ENCODE results near the gene NPDC1.

NPDC1 gene

GRCh38 chr9:137020771-137021567 is 25.0 kb downstream of the NPDC1 start:
- TF ChIP-seq PPARA (CRISPR knock-in tag; IDR thresholded peaks at IDR 0.05; ENCODE audit: borderline replicate concordance): no peak
- no peak for TF ChIP-seq ISL1 (CRISPR knock-in tag; IDR thresholded peaks at IDR 0.05)
- no peak for TF ChIP-seq CREB5 (CRISPR knock-in tag; IDR thresholded peaks at IDR 0.05; ENCODE audit: low read depth)
- TF ChIP-seq ZNF70 (CRISPR knock-in tag; IDR thresholded peaks at IDR 0.05): no peak
- TF ChIP-seq TCF4 (CRISPR knock-in tag; IDR thresholded peaks at IDR 0.05; ENCODE audit: borderline replicate concordance): no peak
- no peak for TF ChIP-seq SNAI2 (CRISPR knock-in tag; IDR thresholded peaks at IDR 0.05)
- TF ChIP-seq ARNTL (CRISPR knock-in tag; IDR thresholded peaks at IDR 0.05; ENCODE audit: borderline replicate concordance, low read depth): no peak
- TF ChIP-seq ZFP30 (CRISPR knock-in tag; IDR thresholded peaks at IDR 0.05): no peak
- TF ChIP-seq, protein P1, sequence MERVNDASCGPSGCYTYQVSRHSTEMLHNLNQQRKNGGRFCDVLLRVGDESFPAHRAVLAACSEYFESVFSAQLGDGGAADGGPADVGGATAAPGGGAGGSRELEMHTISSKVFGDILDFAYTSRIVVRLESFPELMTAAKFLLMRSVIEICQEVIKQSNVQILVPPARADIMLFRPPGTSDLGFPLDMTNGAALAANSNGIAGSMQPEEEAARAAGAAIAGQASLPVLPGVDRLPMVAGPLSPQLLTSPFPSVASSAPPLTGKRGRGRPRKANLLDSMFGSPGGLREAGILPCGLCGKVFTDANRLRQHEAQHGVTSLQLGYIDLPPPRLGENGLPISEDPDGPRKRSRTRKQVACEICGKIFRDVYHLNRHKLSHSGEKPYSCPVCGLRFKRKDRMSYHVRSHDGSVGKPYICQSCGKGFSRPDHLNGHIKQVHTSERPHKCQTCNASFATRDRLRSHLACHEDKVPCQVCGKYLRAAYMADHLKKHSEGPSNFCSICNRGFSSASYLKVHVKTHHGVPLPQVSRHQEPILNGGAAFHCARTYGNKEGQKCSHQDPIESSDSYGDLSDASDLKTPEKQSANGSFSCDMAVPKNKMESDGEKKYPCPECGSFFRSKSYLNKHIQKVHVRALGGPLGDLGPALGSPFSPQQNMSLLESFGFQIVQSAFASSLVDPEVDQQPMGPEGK (CRISPR knock-in tag; IDR thresholded peaks at IDR 0.05; ENCODE audit: borderline replicate concordance): no peak
- TF ChIP-seq ZNF8 (CRISPR knock-in tag; IDR thresholded peaks at IDR 0.05): no peak
- no peak for TF ChIP-seq ZNF565 (CRISPR knock-in tag; conservative IDR thresholded peaks at IDR 0.05; ENCODE audit: low read depth)
- no peak for TF ChIP-seq ESRRG (CRISPR knock-in tag; IDR thresholded peaks at IDR 0.05)
- TF ChIP-seq ZC3H10 (CRISPR knock-in tag; IDR thresholded peaks at IDR 0.05): no peak
- no peak for TF ChIP-seq TSHZ2 (CRISPR knock-in tag; IDR thresholded peaks at IDR 0.05)
- TF ChIP-seq OSR1 (CRISPR knock-in tag; IDR thresholded peaks at IDR 0.05): no peak
- TF ChIP-seq GLIS3 (CRISPR knock-in tag; IDR thresholded peaks at IDR 0.05): no peak
- TF ChIP-seq CSDC2 (CRISPR knock-in tag; IDR thresholded peaks at IDR 0.05): no peak
- no peak for TF ChIP-seq POU6F1 (CRISPR knock-in tag; IDR thresholded peaks at IDR 0.05; ENCODE audit: borderline replicate concordance, low read depth)
- TF ChIP-seq TOX (CRISPR knock-in tag; IDR thresholded peaks at IDR 0.05; ENCODE audit: borderline replicate concordance): no peak
- no peak for ATAC-seq

- TF ChIP-seq ZNF70 (CRISPR knock-in tag; IDR thresholded peaks at IDR 0.05) (no peak), CREB5 (CRISPR knock-in tag; IDR thresholded peaks at IDR 0.05; ENCODE audit: low read depth) (no peak), OSR1 (CRISPR knock-in tag; IDR thresholded peaks at IDR 0.05) (no peak), GLIS3 (CRISPR knock-in tag; IDR thresholded peaks at IDR 0.05) (no peak), CSDC2 (CRISPR knock-in tag; IDR thresholded peaks at IDR 0.05) (no peak)
- no peak for ATAC-seq
Observed at GRCh38 chr9:137019891-137020683, 25.9 kb downstream of the NPDC1 start.

Measured in SK-N-SH treated with all-trans-retinoic acid at 6 μM for 48 hours (cell line).